Hematopoietic multipotent progenitor cell treated with erythropoietin and hydrocortisone succinate and interleukin-3 and kit ligand, for 15 days (in vitro differentiated cells): ENCODE data around the gene SETD6.

Source experiments
- DNase-seq: peaks from one replicate; pipeline ENCODE4 v3.0.0-alpha.2; 2015; ENCODE audit warnings: low spot score

The SETD6 gene

GRCh38 chr16:58493756-58494431 lies 21.4 kb upstream of the SETD6 start:
- DNase-seq, result no peak

- DNase-seq, result peak; percentile 37
Measured at GRCh38 chr16:58494981-58495520, 20.3 kb upstream of the SETD6 start.

GRCh38 chr16:58495521-58496331 lies 19.6 kb upstream of the SETD6 start:
- no peak for DNase-seq

- no peak for DNase-seq
Measured at GRCh38 chr16:58497468-58497867, 17.8 kb upstream of the SETD6 start.

GRCh38 chr16:58497935-58498334 lies 17.4 kb upstream of the SETD6 start:
- DNase-seq, result no peak

- DNase-seq, result no peak
Measured at GRCh38 chr16:58498341-58499091, 16.8 kb upstream of the SETD6 start.

- no peak for DNase-seq
Measured at GRCh38 chr16:58499092-58499511, 16.2 kb upstream of the SETD6 start.

- no peak for DNase-seq
Measured at GRCh38 chr16:58499615-58500351, 15.5 kb upstream of the SETD6 start, which contains the start of gene NDRG4. Gene NDRG4 (plus strand): TSS chr16:58500143. CDS start chr16:58500249, 106 bp downstream.

GRCh38 chr16:58500430-58501241 lies 14.7 kb upstream of the SETD6 start:
- no peak for DNase-seq

- no peak for DNase-seq
Measured at GRCh38 chr16:58501242-58502131, 13.8 kb upstream of the SETD6 start.

- DNase-seq, result no peak
Measured at GRCh38 chr16:58502217-58502921, 12.9 kb upstream of the SETD6 start.

- DNase-seq, result no peak
Measured at GRCh38 chr16:58503166-58503862, 12.0 kb upstream of the SETD6 start.

- no peak for DNase-seq
Measured at GRCh38 chr16:58503863-58504688, 11.2 kb upstream of the SETD6 start.

- DNase-seq, result no peak
Measured at GRCh38 chr16:58506241-58507194, 8.8 kb upstream of the SETD6 start.

GRCh38 chr16:58507195-58507962 lies 7.9 kb upstream of the SETD6 start:
- no peak for DNase-seq
